Esophagus muscularis mucosa (tissue), 4 donors: Measurements from ENCODE around the gene CBX5. TPM values are rescaled to one million over a fixed set of nuclear protein-coding genes. Genes with fewer than 3 reads are reported as not detected.

Experiments used
- DNase-seq: peaks from one replicate; pipeline ENCODE4 v3.0.0-alpha.2; 2017; ENCODE audit errors: extremely low spot score
- H3K27ac ChIP-seq, 4 donors: fragments of 200-600 bp; sonication (generic); replicated peaks in 1 of 4; 1 replicate in 3 of 4; 2 replicates in 1 of 4; pipeline ENCODE4 v1.5.1; 2016 to 2019; ENCODE audit warnings: mild to moderate bottlenecking in 1 of 4
- H3K27me3 ChIP-seq, 4 donors: fragments of 200-600 bp; sonication (generic); one replicate each; pipeline versions ENCODE4 v1.5.1 to v1.6.0; 2016 to 2019
- H3K36me3 ChIP-seq, 4 donors: fragments of 200-600 bp; sonication (generic); one replicate each; pipeline ENCODE4 v1.5.1; 2016 to 2019
- H3K4me1 ChIP-seq, 4 donors: fragments of 200-600 bp; sonication (generic); one replicate each; pipeline ENCODE4 v1.5.1; 2016 to 2019
- H3K4me3 ChIP-seq, 4 donors: fragments of 200-600 bp; sonication (generic); 1 replicate in 2 of 4; 2 replicates in 2 of 4; pipeline ENCODE4 v1.5.1; 2016 to 2019; ENCODE audit warnings: mild to moderate bottlenecking in 4 of 4, moderate library complexity in 1 of 4
- H3K9me3 ChIP-seq, 4 donors: fragments of 200-600 bp; sonication (generic); 1 replicate in 3 of 4; 2 replicates in 1 of 4; pipeline ENCODE4 v1.5.1; 2016 to 2019
- CTCF ChIP-seq, 3 experiments: fragments of 200-600 bp in 2 of 3; fragments of 450-650 bp in 1 of 3; sonication (generic) in 2 of 3; IDR thresholded peaks; one replicate each; pipeline ENCODE4 v1.5.1; 2017 to 2019; ENCODE audit warnings: antibody characterized with exemption in 3 of 3, mild to moderate bottlenecking in 2 of 3, moderate library complexity in 1 of 3
- EP300 ChIP-seq: sonication (generic); formaldehyde crosslinking; IDR thresholded peaks from one replicate; pipeline ENCODE4 v1.6.1; 2017; ENCODE audit warnings: antibody characterized with exemption
- POLR2A ChIP-seq: fragments of 450-650 bp; IDR thresholded peaks from one replicate; pipeline ENCODE4 v1.6.1; 2017; ENCODE audit warnings: antibody characterized with exemption, moderate library complexity, mild to moderate bottlenecking, low read depth
- POLR2AphosphoS5 ChIP-seq, 2 donors: sonication (generic); formaldehyde crosslinking; IDR thresholded peaks; one replicate each; pipeline ENCODE4 v1.6.1; 2017; ENCODE audit warnings: antibody characterized with exemption in 2 of 2
- WGBS: methylation state at CpG from one replicate; pipeline ENCODE4 v1.1.5; 2018; 5-methylcytosine and 5-hydroxymethylcytosine counted together
- intact Hi-C: fragments of 100-400 bp; cut with DNase I; formaldehyde crosslinking; loops from one replicate; pipeline ENCODE4 v1.15.1; 2023
- total RNA-seq, 4 donors: library from RNA; depleted of rRNA; stranded (reverse); fragments of >200 nt; gene quantifications; one replicate each; pipeline versions ENCODE4 v1.1.0 to v1.2.1, GENCODE V29; 2016

The CBX5 gene
- total RNA-seq, 4 donors from 2014 or later = 29.0 to 45.3 (median 37.3) TPM

- Histone ChIP-seq H3K27me3 (no peaks in the 10 kb centered on the region), H3K9me3 (no peaks in the 10 kb centered on the region), H3K36me3 (peaks cover 8 to 43% (median 30%) of the 10 kb centered on the region in 4 donors), H3K4me1 (peaks cover 30 to 68% (median 54%) of the 10 kb centered on the region in 4 donors), H3K27ac (peak overlapping the region; percentile 84 to 87 (median 86)), H3K4me3 (no peak overlapping the region)
- TF ChIP-seq EP300 = no peak
- no peak for TF ChIP-seq CTCF (IDR thresholded peaks at IDR 0.05)
- no peak for TF ChIP-seq POLR2AphosphoS5 (IDR thresholded peaks at IDR 0.05)
- no peak for TF ChIP-seq POLR2A
- intact Hi-C loops = no loop called here
- no peak for DNase-seq
- 89% methylated on average over 8 of the region's 8 CpGs for WGBS
Observed at GRCh38 chr12:54257332-54257731, 22.6 kb downstream of the CBX5 start.

GRCh38 chr12:54253240-54253639 lies 26.7 kb downstream of the CBX5 start:
- H3K9me3 ChIP-seq = no peaks in the 10 kb centered on the region
- H3K36me3 ChIP-seq = peaks cover 8 to 65% (median 43%) of the 10 kb centered on the region in 4 donors
- H3K4me3 ChIP-seq = no peak overlapping the region
- peaks cover 17 to 37% (median 33%) of the 10 kb centered on the region in 4 donors for H3K4me1 ChIP-seq
- no peak for DNase-seq
- intact Hi-C loops = loop anchor here (5.0 kb wide), 2 partner anchors 69 to 109 kb away; partner anchors contain the start of gene GPR84
- H3K27me3 ChIP-seq = no peaks in the 10 kb centered on the region
- WGBS = 87% methylated on average over 4 of the region's 4 CpGs
- H3K27ac ChIP-seq = no peak overlapping the region
- TF ChIP-seq POLR2A = no peak
- no peak for TF ChIP-seq POLR2AphosphoS5 (IDR thresholded peaks at IDR 0.05)
- TF ChIP-seq CTCF (IDR thresholded peaks at IDR 0.05) = no peak
- TF ChIP-seq EP300 = no peak

GRCh38 chr12:54251667-54252284 lies 28.1 kb downstream of the CBX5 start:
- intact Hi-C loops = loop anchor here (5.0 kb wide), 2 partner anchors 71 to 111 kb away; partner anchors contain the start of gene GPR84
- DNase-seq = no peak
- 98% methylated on average over 1 of the region's 1 CpG for WGBS
- Histone ChIP-seq H3K27ac (no peak overlapping the region), H3K27me3 (no peaks in the 10 kb centered on the region), H3K9me3 (no peaks in the 10 kb centered on the region), H3K36me3 (peaks cover 7 to 67% (median 39%) of the 10 kb centered on the region in 4 donors), H3K4me1 (peaks cover 12 to 28% (median 22%) of the 10 kb centered on the region in 4 donors), H3K4me3 (no peak overlapping the region)
- TF ChIP-seq POLR2AphosphoS5 (IDR thresholded peaks at IDR 0.05) (no peak), CTCF (IDR thresholded peaks at IDR 0.05) (peak; percentile 65 to 71 (median 66)), EP300 (no peak), POLR2A (no peak)

- WGBS = 93% methylated on average over 5 of the region's 5 CpGs
- no peak for TF ChIP-seq EP300
- no peak for TF ChIP-seq POLR2AphosphoS5 (IDR thresholded peaks at IDR 0.05)
- no peak for TF ChIP-seq CTCF (IDR thresholded peaks at IDR 0.05)
- TF ChIP-seq POLR2A = no peak
- peaks cover 10 to 65% (median 36%) of the 10 kb centered on the region in 4 donors for H3K36me3 ChIP-seq
- no peak for DNase-seq
- no peak overlapping the region for H3K4me3 ChIP-seq
- H3K4me1 ChIP-seq = peaks cover 16 to 28% (median 19%) of the 10 kb centered on the region in 4 donors
- intact Hi-C loops = no loop called here
- H3K27ac ChIP-seq = no peak overlapping the region
- no peaks in the 10 kb centered on the region for H3K9me3 ChIP-seq
- no peaks in the 10 kb centered on the region for H3K27me3 ChIP-seq
Observed at GRCh38 chr12:54249489-54249888, 30.4 kb downstream of the CBX5 start.
